T47D (cell line): Measurements from ENCODE around the gene LYRM7.
"Not testable (repeated sequence)": the region's sequence is repeated elsewhere in the genome, so short reads cannot be mapped to it uniquely, and the experiment has no call there.

Experiments
- DNase-seq, 2 experiments: peaks; one replicate each; pipeline versions ENCODE4 v3.0.0 to v3.0.0-alpha.2; 2011 to 2012; ENCODE audit warnings: low read depth in 1 of 2, low spot score in 1 of 2
- JUND ChIP-seq: IDR thresholded peaks from 2 replicates; pipeline ENCODE4 v1.6.1; 2012; ENCODE audit warnings: low read depth
- in situ Hi-C: cut with HindIII; loops from 2 replicates; pipeline ENCODE4 v1.10.0; 2016; ENCODE audit warnings: low sequenced_read_pairs, low pct_unique_long_range_greater_than_20kb

LYRM7 gene

DNA sequence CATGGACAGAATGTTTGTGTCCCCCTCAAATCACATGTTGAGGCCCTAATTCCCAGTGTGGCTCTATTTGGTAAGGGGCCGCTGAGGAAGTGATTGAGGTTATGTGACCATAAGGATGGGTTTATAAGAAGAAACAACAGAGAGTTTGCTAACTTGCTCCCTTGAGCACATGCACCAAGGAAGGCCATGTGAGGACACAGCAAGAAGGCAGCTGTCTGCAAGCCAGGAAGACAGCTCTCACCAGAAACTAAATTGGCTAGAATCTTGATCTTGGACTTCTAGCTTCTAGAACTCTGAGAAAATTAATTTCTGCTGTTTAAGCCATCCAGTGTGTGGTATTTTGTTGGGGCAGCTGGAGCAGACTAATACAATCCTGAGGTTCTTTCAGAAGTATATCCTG lies 57.9 kb downstream of the LYRM7 start:
- no peak for DNase-seq
- in situ Hi-C loops, result no loop called here
- no peak for TF ChIP-seq JUND

DNA sequence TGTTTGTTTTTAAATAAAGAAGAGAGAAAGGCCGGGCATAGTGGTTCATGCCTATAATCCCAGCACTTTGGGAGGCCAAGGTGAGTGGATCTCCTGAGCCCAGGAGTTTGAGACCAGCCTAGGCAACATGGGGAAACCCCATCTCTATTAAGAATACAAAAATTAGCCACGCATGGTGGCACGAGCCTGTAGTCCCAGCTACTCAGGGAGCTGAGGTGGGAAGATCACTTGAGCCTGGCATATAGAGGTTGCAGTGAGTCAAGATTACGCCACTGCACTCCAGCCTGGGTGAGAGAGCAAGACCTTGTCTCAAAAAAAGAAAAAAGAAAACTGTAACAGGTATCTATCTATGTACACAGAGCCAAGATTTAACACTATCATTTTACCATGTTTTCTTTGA lies 58.9 kb downstream of the LYRM7 start:
- TF ChIP-seq JUND, result no peak
- in situ Hi-C loops, result no loop called here
- no peak for DNase-seq

GRCh38 chr5:131230406-131230805 lies 59.7 kb downstream of the LYRM7 start:
- in situ Hi-C loops, result no loop called here
- no peak for TF ChIP-seq JUND
- no peak for DNase-seq

DNA sequence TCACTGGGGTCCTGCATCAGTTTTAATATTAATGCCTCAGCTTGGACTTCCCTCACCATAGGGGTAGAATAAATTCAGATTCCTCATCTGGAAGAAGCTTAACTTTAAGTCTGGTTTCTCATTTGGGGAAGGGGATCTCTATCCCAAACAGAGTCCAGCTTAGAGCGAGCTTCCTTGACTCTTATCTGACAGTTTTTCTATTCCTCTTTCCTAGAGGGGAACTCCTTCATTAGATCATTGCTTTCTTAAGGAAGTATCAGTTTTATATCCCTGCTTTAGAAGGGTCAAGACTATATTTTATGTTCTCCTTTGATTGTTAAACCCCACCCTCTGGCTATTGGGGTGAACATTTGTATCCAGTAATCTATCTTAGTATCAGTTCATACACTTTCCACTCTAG lies 68.9 kb downstream of the LYRM7 start:
- TF ChIP-seq JUND, result no peak
- in situ Hi-C loops, result no loop called here

DNA sequence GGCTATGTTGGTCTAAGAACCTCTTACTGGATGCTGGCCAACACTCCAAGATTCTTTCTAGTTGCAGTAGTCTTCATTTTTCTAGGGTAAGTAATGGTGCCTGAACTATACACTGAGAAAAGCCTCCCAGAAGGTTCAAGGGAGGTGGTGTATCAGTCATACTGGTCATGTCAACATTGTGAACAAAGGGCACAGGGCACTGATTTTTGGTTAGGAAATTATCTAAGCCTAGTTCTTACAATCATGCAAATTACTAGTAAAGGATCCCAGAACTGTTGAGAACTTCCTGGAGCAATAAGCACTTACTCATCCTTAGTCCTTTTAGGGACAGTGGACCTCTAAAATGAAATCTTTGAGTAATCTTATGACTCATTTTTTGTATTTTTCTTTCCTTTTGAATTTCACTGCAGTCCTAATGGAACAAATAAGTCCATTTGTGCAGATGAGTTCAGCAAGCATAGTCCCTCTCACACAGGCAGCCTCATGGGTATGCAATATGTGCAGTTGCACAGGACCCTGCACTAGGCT lies 72.0 kb downstream of the LYRM7 start:
- in situ Hi-C loops, result no loop called here
- no peak for TF ChIP-seq JUND
- no peak for DNase-seq

More for the DNA sequence above, 68.9 kb downstream of the LYRM7 start:
- DNase-seq, result no peak

- TF ChIP-seq JUND, result no peak
- in situ Hi-C loops, result no loop called here
- no peak for DNase-seq
Observed at GRCh38 chr5:131245312-131245711, 74.6 kb downstream of the LYRM7 start.

GRCh38 chr5:131245948-131246347 lies 75.2 kb downstream of the LYRM7 start:
- in situ Hi-C loops, result no loop called here
- TF ChIP-seq JUND, result no peak

GRCh38 chr5:131246504-131246903 lies 75.8 kb downstream of the LYRM7 start:
- no peak for TF ChIP-seq JUND
- no peak for DNase-seq
- in situ Hi-C loops, result no loop called here

More at GRCh38 chr5:131245948-131246347, 75.2 kb downstream of the LYRM7 start:
- DNase-seq, result no peak

GRCh38 chr5:131250751-131251475 lies 80.2 kb downstream of the LYRM7 start:
- DNase-seq, result no peak
- in situ Hi-C loops, result no loop called here
- TF ChIP-seq JUND, result no peak

GRCh38 chr5:131252824-131253171 lies 82.1 kb downstream of the LYRM7 start:
- in situ Hi-C loops, result no loop called here
- no peak for TF ChIP-seq JUND
- DNase-seq, result no peak

GRCh38 chr5:131254025-131254424 lies 83.3 kb downstream of the LYRM7 start:
- in situ Hi-C loops, result not testable (repeated sequence)

GRCh38 chr5:131254741-131255140 lies 84.0 kb downstream of the LYRM7 start:
- no peak for DNase-seq
- no peak for TF ChIP-seq JUND
- in situ Hi-C loops, result no loop called here

More at GRCh38 chr5:131254025-131254424, 83.3 kb downstream of the LYRM7 start:
- DNase-seq, result not testable (repeated sequence)
